OCI-M2 (cell line): ENCODE data around the gene TMEM120B.

Experiments used
- DNase-seq: peaks from one replicate; lab custom pipeline; 2025; ENCODE audit not compliant: unreplicated experiment; lab: John Stamatoyannopoulos, UW

Gene TMEM120B

GRCh38 chr12:121814429-121815119 is 102.0 kb downstream of the TMEM120B start:
- DNase-seq = no peak

- DNase-seq = no peak
Observed at GRCh38 chr12:121815263-121815662, 102.7 kb downstream of the TMEM120B start.

GRCh38 chr12:121816925-121817647 is 104.5 kb downstream of the TMEM120B start:
- no peak for DNase-seq

DNA sequence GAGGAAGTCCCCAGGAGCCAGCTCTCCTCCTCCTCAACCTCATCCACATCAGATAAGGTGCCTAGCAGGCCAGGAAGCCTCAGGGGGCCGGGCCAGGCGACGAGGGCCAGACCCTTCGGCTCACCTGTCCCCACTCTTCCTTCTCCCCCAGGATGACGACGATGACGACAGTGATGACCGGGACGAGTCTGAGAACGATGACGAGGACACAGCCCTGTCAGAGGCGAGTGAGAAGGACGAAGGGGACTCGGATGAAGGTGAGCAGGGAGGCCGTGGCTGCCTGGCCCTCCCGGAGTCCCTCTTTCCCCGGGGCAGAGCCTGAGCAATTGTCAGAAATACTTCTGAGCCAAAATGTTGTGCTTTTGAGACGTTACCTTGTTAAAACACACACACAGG is 105.1 kb downstream of the TMEM120B start:
- no peak for DNase-seq

GRCh38 chr12:121819212-121819949 is 106.8 kb downstream of the TMEM120B start:
- no peak for DNase-seq

DNA sequence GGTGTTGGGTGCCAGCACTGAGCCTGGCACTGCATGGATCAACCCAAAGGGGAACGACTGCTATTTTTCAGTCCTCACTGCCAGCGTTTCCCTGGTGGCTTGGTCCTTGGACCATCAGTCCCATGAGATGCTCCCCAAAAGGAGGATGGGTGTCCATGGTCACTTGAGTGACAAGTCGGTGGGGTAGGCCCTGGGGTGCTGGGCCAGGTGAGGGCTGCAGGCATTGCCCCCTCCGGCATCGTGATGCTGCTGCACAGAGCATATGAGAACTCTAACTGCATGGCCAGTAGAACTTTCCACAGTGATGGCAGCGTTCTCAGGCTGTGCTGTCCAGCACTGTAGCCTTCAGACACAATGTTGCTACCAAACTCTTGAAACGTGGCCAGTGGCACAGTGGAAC is 107.5 kb downstream of the TMEM120B start:
- DNase-seq = no peak

GRCh38 chr12:121822393-121823100 is 110.0 kb downstream of the TMEM120B start:
- no peak for DNase-seq

- DNase-seq = no peak
Observed at GRCh38 chr12:121823101-121823726, 110.7 kb downstream of the TMEM120B start.

DNA sequence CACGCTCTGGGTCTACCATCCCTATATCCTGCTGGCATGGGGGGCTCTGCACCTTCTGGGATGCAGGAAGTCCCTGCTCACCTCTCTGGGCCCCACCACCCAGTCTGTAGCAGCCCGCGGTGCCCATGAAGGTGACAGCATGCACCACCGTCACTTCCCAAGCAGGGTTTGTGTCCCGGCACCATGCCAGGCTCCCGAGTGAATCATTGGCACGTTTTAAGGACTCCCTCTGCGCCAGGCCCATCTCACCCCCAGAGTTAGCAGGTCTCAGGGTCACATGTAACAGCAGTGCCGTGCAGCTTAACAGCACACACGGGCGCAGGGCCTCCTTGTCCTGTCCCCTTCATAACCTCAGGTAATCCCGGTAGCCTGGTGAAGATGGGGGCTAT is 111.2 kb downstream of the TMEM120B start:
- no peak for DNase-seq

DNA sequence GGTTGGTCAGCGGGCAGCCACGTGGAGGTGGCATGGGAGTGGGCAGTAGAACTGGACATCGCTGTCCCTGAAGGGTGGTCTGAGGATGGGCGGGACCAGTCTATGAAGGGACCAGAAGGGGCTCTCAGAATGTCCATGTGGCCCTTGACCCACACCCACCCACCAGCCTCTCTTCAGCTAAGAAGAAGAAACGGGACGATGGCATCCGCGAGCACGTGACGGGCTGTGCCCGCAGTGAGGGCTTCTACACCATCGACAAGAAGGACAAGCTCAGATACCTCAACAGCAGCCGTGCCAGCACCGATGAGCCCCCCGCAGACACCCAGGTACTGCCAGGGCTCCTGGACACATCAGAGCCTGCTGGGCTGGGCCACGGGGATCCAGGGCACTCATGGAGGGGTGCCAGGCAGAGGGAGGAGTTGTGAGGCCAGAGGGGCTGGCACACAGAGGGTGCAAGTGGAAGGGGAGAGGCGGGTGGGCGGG is 112.5 kb downstream of the TMEM120B start:
- DNase-seq = no peak

DNA sequence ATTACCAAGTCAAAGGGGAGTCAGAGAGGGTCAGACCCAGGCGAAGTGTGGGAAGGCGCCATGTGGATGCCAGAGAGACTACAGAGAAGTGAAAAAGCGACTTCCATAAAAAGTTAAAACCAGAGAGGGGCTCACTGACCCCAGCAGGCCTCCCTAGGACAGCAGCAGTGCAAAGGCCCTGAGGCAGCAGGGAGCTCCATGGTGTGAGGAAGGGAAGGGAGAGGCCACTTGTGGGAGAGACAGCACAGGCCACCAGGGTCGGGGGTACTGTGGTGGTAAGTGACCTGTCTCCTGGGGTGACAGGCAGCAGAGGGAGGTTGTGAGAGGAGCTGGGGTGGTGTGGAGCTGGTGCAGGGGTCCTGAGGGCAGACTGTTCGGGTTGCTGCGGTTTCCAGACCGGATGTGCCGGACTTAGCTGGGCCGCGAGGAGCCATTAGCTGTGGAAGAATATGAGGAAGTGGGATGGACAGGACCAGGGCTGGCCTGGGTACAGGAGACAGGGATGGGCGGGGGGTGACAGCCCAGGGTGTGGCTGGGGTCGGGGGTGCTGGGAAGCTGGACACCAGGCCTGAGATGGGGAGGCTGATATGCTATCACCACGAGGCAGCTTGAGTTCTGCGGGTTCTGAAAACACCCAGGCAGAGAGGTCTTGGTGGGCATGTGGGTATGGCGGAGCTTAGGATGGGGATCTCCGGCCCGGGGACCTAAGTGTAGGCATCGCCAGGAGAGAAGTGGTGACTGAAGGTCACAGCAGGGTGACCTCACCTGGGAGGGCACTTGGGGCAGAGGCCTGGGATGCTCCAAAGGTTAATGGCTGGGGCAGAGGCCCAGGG is 114.0 kb downstream of the TMEM120B start:
- DNase-seq = no peak

DNA sequence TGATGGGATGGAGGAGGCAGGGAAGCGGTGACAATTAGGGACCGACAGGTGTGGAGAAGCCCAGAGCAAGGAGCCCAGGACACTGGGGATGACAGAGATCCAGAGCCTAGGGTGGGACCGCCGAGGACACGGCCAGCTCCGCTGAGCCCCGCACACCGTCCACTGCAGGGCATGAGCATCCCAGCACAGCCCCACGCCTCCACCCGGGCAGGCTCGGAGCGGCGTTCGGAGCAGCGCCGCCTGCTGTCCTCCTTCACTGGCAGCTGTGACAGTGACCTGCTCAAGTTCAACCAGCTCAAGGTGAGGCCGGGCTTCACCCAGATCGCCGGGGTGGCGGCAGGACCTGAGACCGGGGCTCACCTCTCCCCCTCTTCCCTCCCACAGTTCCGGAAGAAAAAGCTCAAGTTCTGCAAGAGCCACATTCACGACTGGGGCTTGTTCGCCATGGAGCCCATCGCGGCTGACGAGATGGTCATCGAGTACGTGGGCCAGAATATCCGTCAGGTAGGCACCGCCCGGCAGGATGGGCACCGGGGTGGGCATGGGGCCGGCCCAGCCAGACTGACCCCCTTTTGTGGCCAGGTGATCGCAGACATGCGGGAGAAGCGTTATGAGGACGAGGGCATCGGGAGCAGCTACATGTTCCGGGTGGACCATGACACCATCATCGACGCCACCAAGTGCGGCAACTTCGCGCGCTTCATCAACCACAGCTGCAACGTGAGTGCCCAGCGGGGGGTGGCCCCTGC is 115.0 kb downstream of the TMEM120B start:
- no peak for DNase-seq

GRCh38 chr12:121828306-121828705 is 115.8 kb downstream of the TMEM120B start:
- DNase-seq = no peak

DNA sequence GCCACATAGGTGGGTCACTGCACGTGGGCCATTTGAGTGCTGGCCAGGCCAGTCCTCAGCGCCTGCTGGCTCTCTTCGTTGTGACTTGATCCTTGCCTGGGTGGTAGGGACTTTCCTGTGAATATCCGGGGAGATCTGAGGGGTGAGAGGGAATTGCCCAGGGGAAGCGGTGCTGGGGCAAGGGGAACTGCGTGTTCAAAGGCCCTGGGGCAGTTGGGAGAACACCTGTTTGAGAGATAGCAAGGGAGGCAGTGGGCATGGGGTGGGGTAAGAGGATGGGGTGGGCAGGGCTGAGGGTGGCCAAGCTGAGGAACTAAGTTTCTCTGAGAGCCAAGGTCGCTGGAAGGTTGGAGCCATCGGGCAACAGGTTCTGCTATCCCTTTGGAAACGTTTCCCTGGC is 116.3 kb downstream of the TMEM120B start:
- no peak for DNase-seq

GRCh38 chr12:121829250-121829918 is 116.8 kb downstream of the TMEM120B start:
- no peak for DNase-seq

DNA sequence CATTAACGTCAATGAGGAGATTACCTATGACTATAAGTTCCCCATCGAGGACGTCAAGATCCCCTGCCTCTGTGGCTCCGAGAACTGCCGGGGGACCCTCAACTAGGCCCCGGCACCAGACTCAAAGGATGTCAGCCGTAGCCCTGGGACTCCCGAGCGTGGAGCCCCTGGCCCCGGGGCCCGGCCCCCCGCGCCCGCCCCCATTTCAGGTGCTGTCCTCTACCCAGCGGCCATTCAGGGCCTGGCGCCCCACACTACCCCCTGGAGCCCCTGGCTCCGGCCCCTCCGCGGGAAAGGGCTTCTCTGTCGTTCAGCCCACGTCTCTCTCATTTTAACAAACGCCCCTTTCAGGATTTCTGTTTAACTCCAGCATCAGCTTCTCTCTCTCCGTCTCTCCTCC is 117.6 kb downstream of the TMEM120B start:
- no peak for DNase-seq

DNA sequence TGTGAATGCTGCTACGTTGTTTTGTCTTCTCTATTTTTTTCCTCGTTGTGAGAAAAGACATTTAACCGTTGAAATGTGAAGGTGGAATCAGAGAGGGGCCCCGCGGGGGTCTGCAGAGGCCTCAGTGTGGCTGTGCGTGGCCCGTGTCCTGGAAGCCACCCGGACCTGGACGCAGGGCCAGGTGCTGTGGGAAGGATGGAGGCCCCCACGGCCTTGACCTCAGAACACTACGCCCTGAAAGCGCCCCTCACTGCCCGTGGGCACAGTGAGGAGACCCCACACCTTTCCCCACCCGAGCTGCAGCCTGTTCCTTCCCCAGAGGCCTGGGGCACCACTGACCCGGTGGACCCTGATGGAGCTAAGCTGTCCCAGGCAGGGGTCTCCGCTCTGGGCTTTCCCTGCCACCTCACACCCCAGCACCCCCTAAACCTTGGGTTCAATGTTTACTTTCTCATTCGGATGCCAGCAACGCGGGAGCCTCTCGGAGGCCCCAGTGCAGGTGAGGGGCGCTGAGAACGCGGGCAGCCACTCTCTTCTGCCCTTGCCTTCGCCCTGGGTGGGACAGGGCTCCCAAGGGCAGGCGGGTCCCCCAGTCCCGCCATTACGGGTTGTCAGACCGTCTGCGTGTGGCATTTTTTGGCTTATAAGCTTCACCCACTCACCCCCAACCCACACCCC is 118.2 kb downstream of the TMEM120B start:
- no peak for DNase-seq
